AG09319 (cell line): ENCODE results near the gene NCK1.

Source experiments
- DNase-seq: peaks from one replicate; pipeline ENCODE4 v3.0.0-alpha.2; 2010; ENCODE audit warnings: low read depth; ENCODE audit errors: extremely low read depth
- CTCF ChIP-seq: IDR thresholded peaks from 2 replicates; pipeline ENCODE4 v1.5.1; 2011; ENCODE audit warnings: low read depth, mild to moderate bottlenecking, inconsistent platforms, low read length, moderate library complexity

The NCK1 gene

GRCh38 chr3:136989781-136990524, 127.9 kb downstream of the NCK1 start:
- TF ChIP-seq CTCF = no peak

GRCh38 chr3:136990826-136991225, 128.8 kb downstream of the NCK1 start:
- TF ChIP-seq CTCF = no peak
- DNase-seq = no peak

More at GRCh38 chr3:136989781-136990524, 127.9 kb downstream of the NCK1 start:
- DNase-seq = no peak

GRCh38 chr3:136992115-136992514, 130.1 kb downstream of the NCK1 start:
- no peak for DNase-seq
- TF ChIP-seq CTCF = no peak

GRCh38 chr3:136994772-136995516, 132.9 kb downstream of the NCK1 start:
- TF ChIP-seq CTCF = no peak
- DNase-seq = peak; percentile 89

GRCh38 chr3:136995652-136996051, 133.6 kb downstream of the NCK1 start:
- DNase-seq = no peak
- TF ChIP-seq CTCF = no peak
